WERI-Rb-1 (cell line): ENCODE measurements around the gene ANOS1.

ENCODE experiments used
- DNase-seq: peaks from one replicate; pipeline ENCODE4 v3.0.0-alpha.2; 2020
- H3K27ac ChIP-seq: fragments of 250-450 bp; sonication (Bioruptor Pico); 2 replicates; pipeline ENCODE4 v1.5.1; 2020; ENCODE audit warnings: mild to moderate bottlenecking, moderate library complexity
- H3K27me3 ChIP-seq: fragments of 250-450 bp; sonication (Bioruptor Pico); 2 replicates; pipeline ENCODE4 v1.5.1; 2021; ENCODE audit warnings: mild to moderate bottlenecking, low read depth, moderate library complexity; ENCODE audit not compliant: insufficient read depth, severe bottlenecking
- H3K36me3 ChIP-seq: fragments of 250-450 bp; sonication (Bioruptor Pico); 2 replicates; pipeline ENCODE4 v1.5.1; 2020; ENCODE audit warnings: mild to moderate bottlenecking, moderate library complexity
- H3K4me3 ChIP-seq: 2 replicates; pipeline ENCODE4 v1.5.1; 2011; ENCODE audit warnings: low read depth, mild to moderate bottlenecking, control low read depth, low read length
- H3K9me3 ChIP-seq: fragments of 250-450 bp; sonication (Bioruptor Pico); 2 replicates; pipeline ENCODE4 v1.5.1; 2021; ENCODE audit warnings: mild to moderate bottlenecking, moderate library complexity; ENCODE audit not compliant: severe bottlenecking
- CTCF ChIP-seq: IDR thresholded peaks from 2 replicates; pipeline ENCODE4 v1.5.1; 2011; ENCODE audit warnings: low read depth, mild to moderate bottlenecking, control low read depth, inconsistent platforms, low read length

Gene ANOS1

GRCh38 chrX:8604131-8604530 is 127.8 kb downstream of the ANOS1 start:
- Histone ChIP-seq H3K27ac (no peak overlapping the region), H3K36me3 (no peaks in the 10 kb centered on the region), H3K9me3 (no peaks in the 10 kb centered on the region), H3K4me3 (no peak overlapping the region), H3K27me3 (no peaks in the 10 kb centered on the region)
- no peak for TF ChIP-seq CTCF
- no peak for DNase-seq

- H3K4me3 ChIP-seq, result no peak overlapping the region
- H3K27ac ChIP-seq, result no peak overlapping the region
- DNase-seq, result no peak
- no peaks in the 10 kb centered on the region for H3K27me3 ChIP-seq
- no peaks in the 10 kb centered on the region for H3K9me3 ChIP-seq
- TF ChIP-seq CTCF, result no peak
- H3K36me3 ChIP-seq, result no peaks in the 10 kb centered on the region
Observed at GRCh38 chrX:8591501-8591900, 140.4 kb downstream of the ANOS1 start.

- no peak overlapping the region for H3K4me3 ChIP-seq
- no peak for TF ChIP-seq CTCF
- no peaks in the 10 kb centered on the region for H3K27me3 ChIP-seq
- H3K27ac ChIP-seq, result no peak overlapping the region
- no peaks in the 10 kb centered on the region for H3K9me3 ChIP-seq
- H3K36me3 ChIP-seq, result no peaks in the 10 kb centered on the region
- DNase-seq, result no peak
Observed at GRCh38 chrX:8586953-8587352, 145.0 kb downstream of the ANOS1 start.

- no peak for DNase-seq
Observed at GRCh38 chrX:8579602-8580001, 152.3 kb downstream of the ANOS1 start.

GRCh38 chrX:8576821-8577220 is 155.1 kb downstream of the ANOS1 start:
- no peak for TF ChIP-seq CTCF

More at GRCh38 chrX:8579602-8580001, 152.3 kb downstream of the ANOS1 start:
- H3K4me3 ChIP-seq, result no peak overlapping the region
- no peak for TF ChIP-seq CTCF
- H3K27me3 ChIP-seq, result no peaks in the 10 kb centered on the region
- no peaks in the 10 kb centered on the region for H3K9me3 ChIP-seq
- no peaks in the 10 kb centered on the region for H3K36me3 ChIP-seq
- H3K27ac ChIP-seq, result no peak overlapping the region

GRCh38 chrX:8565729-8566128 is 166.2 kb downstream of the ANOS1 start:
- DNase-seq, result no peak
- Histone ChIP-seq H3K36me3 (no peaks in the 10 kb centered on the region), H3K27me3 (no peaks in the 10 kb centered on the region), H3K4me3 (no peak overlapping the region), H3K9me3 (no peaks in the 10 kb centered on the region), H3K27ac (no peak overlapping the region)
- TF ChIP-seq CTCF, result no peak

More at GRCh38 chrX:8576821-8577220, 155.1 kb downstream of the ANOS1 start:
- H3K27me3 ChIP-seq, result no peaks in the 10 kb centered on the region
- H3K4me3 ChIP-seq, result no peak overlapping the region
- no peak for DNase-seq
- peaks cover 3% of the 10 kb centered on the region for H3K9me3 ChIP-seq
- no peak overlapping the region for H3K27ac ChIP-seq
- H3K36me3 ChIP-seq, result no peaks in the 10 kb centered on the region
